ENCODE measurements around the gene ORC1.

DNA sequence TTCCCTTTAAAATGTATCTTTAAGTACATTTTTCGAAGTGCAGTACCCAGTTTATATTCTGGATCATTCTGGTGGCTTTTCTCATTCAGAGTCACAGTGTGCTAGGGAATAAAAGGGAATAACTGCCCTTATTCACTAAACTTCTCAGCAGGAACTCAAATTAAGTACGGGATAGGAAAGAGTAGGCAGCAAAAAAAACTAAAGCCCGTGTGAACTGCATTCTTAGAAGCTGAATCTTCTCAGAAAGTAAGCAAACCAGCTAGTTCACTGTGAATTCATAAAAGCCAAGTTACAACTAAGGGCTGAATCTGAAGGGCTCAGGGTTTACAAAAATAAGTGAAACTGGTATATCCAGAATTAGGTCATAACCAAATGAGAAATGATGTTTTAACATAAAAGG, 22.1 kb upstream of the ORC1 start:
- TF ChIP-seq, protein P1, sequence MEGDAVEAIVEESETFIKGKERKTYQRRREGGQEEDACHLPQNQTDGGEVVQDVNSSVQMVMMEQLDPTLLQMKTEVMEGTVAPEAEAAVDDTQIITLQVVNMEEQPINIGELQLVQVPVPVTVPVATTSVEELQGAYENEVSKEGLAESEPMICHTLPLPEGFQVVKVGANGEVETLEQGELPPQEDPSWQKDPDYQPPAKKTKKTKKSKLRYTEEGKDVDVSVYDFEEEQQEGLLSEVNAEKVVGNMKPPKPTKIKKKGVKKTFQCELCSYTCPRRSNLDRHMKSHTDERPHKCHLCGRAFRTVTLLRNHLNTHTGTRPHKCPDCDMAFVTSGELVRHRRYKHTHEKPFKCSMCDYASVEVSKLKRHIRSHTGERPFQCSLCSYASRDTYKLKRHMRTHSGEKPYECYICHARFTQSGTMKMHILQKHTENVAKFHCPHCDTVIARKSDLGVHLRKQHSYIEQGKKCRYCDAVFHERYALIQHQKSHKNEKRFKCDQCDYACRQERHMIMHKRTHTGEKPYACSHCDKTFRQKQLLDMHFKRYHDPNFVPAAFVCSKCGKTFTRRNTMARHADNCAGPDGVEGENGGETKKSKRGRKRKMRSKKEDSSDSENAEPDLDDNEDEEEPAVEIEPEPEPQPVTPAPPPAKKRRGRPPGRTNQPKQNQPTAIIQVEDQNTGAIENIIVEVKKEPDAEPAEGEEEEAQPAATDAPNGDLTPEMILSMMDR (IDR thresholded peaks at IDR 0.05; ENCODE audit: low read depth, low read length, missing input control) = no peak
- TF ChIP-seq RAD21 (IDR thresholded peaks at IDR 0.05) (no peak), GABPA (IDR thresholded peaks at IDR 0.05 in 1 of 2, conservative IDR thresholded peaks at IDR 0.05 in 1 of 2) (no peak)
- TF ChIP-seq, protein P2, sequence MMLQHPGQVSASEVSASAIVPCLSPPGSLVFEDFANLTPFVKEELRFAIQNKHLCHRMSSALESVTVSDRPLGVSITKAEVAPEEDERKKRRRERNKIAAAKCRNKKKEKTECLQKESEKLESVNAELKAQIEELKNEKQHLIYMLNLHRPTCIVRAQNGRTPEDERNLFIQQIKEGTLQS (IDR thresholded peaks at IDR 0.05) = no peak

Measured in liver (tissue), 3 donors.